Sigmoid colon (tissue), 7 donors: ENCODE measurements around the gene SLC13A4. TPM values are rescaled to one million over a fixed set of nuclear protein-coding genes. Genes with fewer than 3 reads are reported as not detected.

Experiments
- DNase-seq: peaks from one replicate; pipeline ENCODE4 v3.0.0-alpha.2; 2019
- H3K27ac ChIP-seq, 4 donors: fragments of 200-600 bp; sonication (generic); one replicate each; pipeline ENCODE4 v1.5.1; 2016 to 2019; ENCODE audit warnings: mild to moderate bottlenecking in 1 of 4
- H3K27me3 ChIP-seq, 3 donors: fragments of 200-600 bp; sonication (generic); one replicate each; pipeline ENCODE4 v1.5.1; 2019; ENCODE audit warnings: mild to moderate bottlenecking in 1 of 3
- H3K36me3 ChIP-seq, 4 donors: fragments of 200-600 bp; sonication (generic); one replicate each; pipeline ENCODE4 v1.5.1; 2016 to 2019
- H3K4me1 ChIP-seq, 4 donors: fragments of 200-600 bp; sonication (generic); one replicate each; pipeline ENCODE4 v1.5.1; 2017 to 2019
- H3K4me3 ChIP-seq, 4 donors: fragments of 200-600 bp; sonication (generic); one replicate each; pipeline ENCODE4 v1.5.1; 2017 to 2019; ENCODE audit warnings: mild to moderate bottlenecking in 2 of 4, moderate library complexity in 1 of 4
- H3K9me3 ChIP-seq, 4 donors: fragments of 200-600 bp in 3 of 4; sonication (generic) in 3 of 4; one replicate each; pipeline versions ENCODE4 v1.5.1 to v1.6.1; 2013 to 2019
- CTCF ChIP-seq, 4 experiments: fragments of 450-650 bp in 3 of 4; fragments of 200-600 bp in 1 of 4; IDR thresholded peaks; one replicate each; pipeline ENCODE4 v1.5.1; 2016 to 2019; ENCODE audit warnings: antibody characterized with exemption in 4 of 4, mild to moderate bottlenecking in 3 of 4, moderate library complexity in 2 of 4
- EP300 ChIP-seq, 4 donors: sonication (generic); formaldehyde crosslinking; IDR thresholded peaks; one replicate each; pipeline ENCODE4 v1.6.1; 2017; ENCODE audit warnings: antibody characterized with exemption in 4 of 4
- POLR2A ChIP-seq, 2 donors: fragments of 450-650 bp; IDR thresholded peaks; one replicate each; pipeline ENCODE4 v1.6.1; 2016; ENCODE audit warnings: antibody characterized with exemption in 2 of 2, mild to moderate bottlenecking in 2 of 2, moderate library complexity in 2 of 2
- POLR2AphosphoS5 ChIP-seq, 4 donors: sonication (generic); formaldehyde crosslinking; IDR thresholded peaks; one replicate each; pipeline ENCODE4 v1.6.1; 2017; ENCODE audit warnings: antibody characterized with exemption in 4 of 4
- WGBS, 2 donors: extraction: QIAGEN DNeasy Blood & Tissue Kit; methylation state at CpG; one replicate each; pipeline ENCODE4 v1.1.7; 2013; 5-methylcytosine and 5-hydroxymethylcytosine counted together
- intact Hi-C: fragments of 100-400 bp; cut with DNase I; formaldehyde crosslinking; loops from one replicate; pipeline ENCODE4 v1.15.1; 2023
- polyA plus RNA-seq, 3 donors: library from polyadenylated mRNA; stranded (reverse); fragments of 200-250 nt; gene quantifications; one replicate each; pipeline ENCODE4 v1.2.3, GENCODE V29; 2013
- total RNA-seq, 4 donors: library from RNA; depleted of rRNA; stranded (reverse); fragments of >200 nt; gene quantifications; one replicate each; pipeline ENCODE4 v1.1.0, GENCODE V29; 2016
- donor health status: healthy with polysubstance abuse.
- donor health status: Bipolar disorder and iron deficiency.
- donor health status: healthy.

Gene SLC13A4
- total and polyA plus RNA-seq, 7 donors: 0.12 to 0.60 (median 0.28) TPM; not detected in 4

DNA sequence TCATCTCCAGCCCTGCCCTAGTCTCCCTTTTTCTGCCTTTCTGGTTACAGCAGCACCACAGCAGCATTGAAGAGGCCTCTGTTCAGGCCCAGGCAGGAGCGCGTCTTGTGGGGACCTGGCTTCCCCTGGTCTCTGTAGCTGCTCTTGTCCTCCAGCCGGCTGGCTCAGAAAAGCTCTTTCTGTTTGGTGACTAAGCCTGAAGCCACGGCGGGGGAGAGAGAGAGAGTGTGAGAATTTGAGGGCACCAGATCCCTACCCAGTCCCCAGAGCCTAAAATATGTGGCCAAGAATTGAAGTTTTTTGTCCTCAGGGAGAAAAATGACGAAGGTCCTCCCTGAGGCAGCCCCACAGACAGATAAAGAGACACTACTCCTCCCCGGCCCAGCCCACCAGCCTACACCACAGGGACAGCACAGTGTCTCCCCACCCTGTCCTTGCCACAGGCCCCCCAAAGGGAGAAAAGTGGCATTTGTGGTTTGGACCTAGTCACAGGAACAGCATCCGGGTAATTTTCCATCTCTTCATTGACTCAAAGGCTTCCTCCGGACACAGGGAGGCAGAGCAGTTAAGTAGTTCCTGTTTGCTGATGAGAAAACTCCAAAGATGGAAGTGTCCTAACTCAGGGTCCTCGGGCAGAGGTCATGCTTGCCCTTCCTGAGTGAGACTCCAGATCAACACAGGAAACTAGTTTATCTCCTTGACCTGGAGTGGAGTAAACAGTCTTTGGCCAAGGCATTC, 33.9 kb upstream of the SLC13A4 start:
- DNase-seq: no peak
- no peak overlapping the region for H3K27ac ChIP-seq
- H3K27me3 ChIP-seq: no peaks in the 10 kb centered on the region
- intact Hi-C loops: no loop called here
- H3K9me3 ChIP-seq: no peaks in the 10 kb centered on the region
- no peak overlapping the region for H3K4me3 ChIP-seq
- 66 to 77% methylated on average over 10 of the region's 10 CpGs for WGBS, 2 donors
- TF ChIP-seq CTCF (IDR thresholded peaks at IDR 0.05): no peak
- no peak for TF ChIP-seq EP300 (IDR thresholded peaks at IDR 0.05)
- TF ChIP-seq POLR2AphosphoS5 (IDR thresholded peaks at IDR 0.05): no peak
- no peak for TF ChIP-seq POLR2A (IDR thresholded peaks at IDR 0.05)
- no peaks in the 10 kb centered on the region for H3K36me3 ChIP-seq
- H3K4me1 ChIP-seq: peaks cover 0 to 25% (median 25%) of the 10 kb centered on the region in 4 donors

DNA sequence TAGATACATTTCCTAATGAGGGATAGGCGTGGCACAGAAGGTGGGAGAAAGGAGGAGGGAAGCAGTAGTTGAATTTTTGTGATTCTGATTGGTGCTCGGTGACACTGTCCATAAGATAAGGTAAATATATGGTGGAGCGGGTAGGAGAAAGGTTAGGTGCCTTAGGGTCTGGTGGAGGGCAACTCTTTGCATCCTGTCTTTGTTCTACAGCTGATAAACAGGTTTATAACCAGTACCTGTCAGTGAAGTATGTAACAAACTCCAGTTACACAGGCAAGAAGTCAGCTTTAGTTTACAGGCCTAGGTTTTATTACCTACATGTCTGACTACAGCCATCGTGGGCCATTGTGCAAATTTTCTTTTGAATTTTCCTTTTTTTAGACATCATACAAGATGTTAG, 31.5 kb upstream of the SLC13A4 start:
- H3K27me3 ChIP-seq: no peaks in the 10 kb centered on the region
- H3K9me3 ChIP-seq: no peaks in the 10 kb centered on the region
- TF ChIP-seq EP300 (IDR thresholded peaks at IDR 0.05): peak in 1 of 4 donors; percentile 32
- TF ChIP-seq POLR2AphosphoS5 (IDR thresholded peaks at IDR 0.05): peak in 3 of 4 donors; percentile 57 to 70 (median 67)
- TF ChIP-seq POLR2A (IDR thresholded peaks at IDR 0.05): no peak
- TF ChIP-seq CTCF (IDR thresholded peaks at IDR 0.05): no peak
- H3K4me1 ChIP-seq: peaks cover 0 to 42% (median 41%) of the 10 kb centered on the region in 4 donors
- 57 to 69% methylated on average over 4 of the region's 4 CpGs for WGBS, 2 donors
- no peak for DNase-seq
- peak overlapping the region in 1 of 4 donors; percentile 71 for H3K27ac ChIP-seq
- no peak overlapping the region for H3K4me3 ChIP-seq
- intact Hi-C loops: no loop called here
- no peaks in the 10 kb centered on the region for H3K36me3 ChIP-seq

DNA sequence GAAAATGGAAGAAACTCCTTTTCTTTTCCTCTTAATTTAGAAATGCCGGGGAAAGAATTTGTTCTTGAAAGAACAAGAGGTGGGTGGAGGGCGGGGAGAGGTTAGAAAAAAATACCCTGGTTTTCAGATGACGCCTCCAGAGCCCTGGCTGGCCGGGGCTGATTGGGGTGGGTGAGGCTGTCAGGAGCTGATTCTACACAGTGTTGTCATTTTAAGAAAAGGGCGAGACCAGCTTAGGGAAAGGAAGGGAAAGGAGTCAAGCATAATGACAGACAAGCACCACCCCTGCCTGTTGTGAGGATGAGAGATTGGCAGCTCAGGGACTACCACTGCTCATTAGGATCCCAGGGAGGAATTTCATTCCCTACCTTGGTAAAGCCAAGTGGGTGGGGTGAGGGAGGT, 30.5 kb upstream of the SLC13A4 start:
- no peaks in the 10 kb centered on the region for H3K9me3 ChIP-seq
- peak overlapping the region in 1 of 4 donors; percentile 27 for H3K4me3 ChIP-seq
- TF ChIP-seq EP300 (IDR thresholded peaks at IDR 0.05): no peak
- no peak for DNase-seq
- WGBS, 2 donors: 64 to 69% methylated on average over 5 of the region's 5 CpGs
- intact Hi-C loops: no loop called here
- no peaks in the 10 kb centered on the region for H3K27me3 ChIP-seq
- peak overlapping the region; percentile 49 to 71 (median 60) for H3K27ac ChIP-seq
- H3K36me3 ChIP-seq: no peaks in the 10 kb centered on the region
- H3K4me1 ChIP-seq: peaks cover 0 to 42% (median 41%) of the 10 kb centered on the region in 4 donors

GRCh38 chr7:135757719-135758411, 29.9 kb upstream of the SLC13A4 start:
- no peak for TF ChIP-seq POLR2AphosphoS5 (IDR thresholded peaks at IDR 0.05)
- TF ChIP-seq EP300 (IDR thresholded peaks at IDR 0.05): no peak
- TF ChIP-seq CTCF (IDR thresholded peaks at IDR 0.05): no peak
- TF ChIP-seq POLR2A (IDR thresholded peaks at IDR 0.05): no peak
- 70 to 77% methylated on average over 8 of the region's 8 CpGs for WGBS, 2 donors
- Histone ChIP-seq H3K9me3 (no peaks in the 10 kb centered on the region), H3K27me3 (no peaks in the 10 kb centered on the region), H3K4me3 (peak overlapping the region in 1 of 4 donors; percentile 27), H3K36me3 (no peaks in the 10 kb centered on the region), H3K4me1 (peaks cover 0 to 42% (median 41%) of the 10 kb centered on the region in 4 donors), H3K27ac (peak overlapping the region; percentile 49 to 71 (median 60))
- intact Hi-C loops: no loop called here
- no peak for DNase-seq

- H3K27ac ChIP-seq: peak overlapping the region in 2 of 4 donors; percentile 53 to 60
- no peaks in the 10 kb centered on the region for H3K9me3 ChIP-seq
- TF ChIP-seq POLR2AphosphoS5 (IDR thresholded peaks at IDR 0.05): no peak
- no peak for TF ChIP-seq CTCF (IDR thresholded peaks at IDR 0.05)
- TF ChIP-seq POLR2A (IDR thresholded peaks at IDR 0.05): no peak
- no peak for TF ChIP-seq EP300 (IDR thresholded peaks at IDR 0.05)
- H3K4me1 ChIP-seq: peaks cover 0 to 42% (median 41%) of the 10 kb centered on the region in 4 donors
- H3K4me3 ChIP-seq: no peak overlapping the region
- no peaks in the 10 kb centered on the region for H3K36me3 ChIP-seq
- intact Hi-C loops: no loop called here
- whole genome bisulfite sequencing, 2 donors: 21 to 33% methylated on average over 5 of the region's 5 CpGs
- DNase-seq: no peak
- no peaks in the 10 kb centered on the region for H3K27me3 ChIP-seq
Observed at GRCh38 chr7:135756191-135756590, 28.2 kb upstream of the SLC13A4 start.
